IMR-90 (cell line): ENCODE data around the gene RPS6KB1. TPM values are rescaled to one million over a fixed set of nuclear protein-coding genes. Genes with fewer than 3 reads are reported as not detected.

Experiments used
- ATAC-seq: fragments of 200-7000 bp; cut with Tn5 transposase; 2 replicates; pipeline ENCODE4 v1.9.1; 2020; ENCODE audit warnings: low read depth, mild to moderate bottlenecking, moderate library complexity
- BruUV-seq: library from RNA; stranded (reverse); fragments of 400-500 nt; replicated peaks from 2 replicates; lab custom pipeline; 2021; lab: Mats Ljungman, UMichigan
- CTCF ChIA-PET: fragments of 300-600 bp; formaldehyde crosslinking; extraction: SDS; loops from one replicate; lab custom pipeline; 2021; ENCODE audit warnings: antibody characterized with exemption; lab: Yijun Ruan, JAX
- POLR2A ChIA-PET: fragments of 300-600 bp; sonication (Branson Sonifier 250); formaldehyde crosslinking; loops from one replicate; lab custom pipeline; 2022; ENCODE audit warnings: antibody characterized with exemption; ENCODE audit not compliant: unreplicated experiment; lab: Charles Lee
- DNase-seq: peaks from one replicate; pipeline ENCODE4 v3.0.0; 2013
- H2AFZ ChIP-seq: replicated peaks from 2 replicates; pipeline ENCODE3; 2013; ENCODE audit warnings: low read length, mild to moderate bottlenecking; ENCODE audit not compliant: poor library complexity
- H2AK5ac ChIP-seq: 2 replicates; pipeline ENCODE4 v1.6.1; 2013; ENCODE audit warnings: low read depth, low read length, inconsistent platforms
- H2AK9ac ChIP-seq: replicated peaks from 2 replicates; pipeline ENCODE3; 2013; ENCODE audit warnings: mild to moderate bottlenecking, low read depth, low read length, moderate library complexity; ENCODE audit not compliant: poor library complexity
- H2BK120ac ChIP-seq: 2 replicates; pipeline ENCODE4 v1.6.1; 2013; ENCODE audit warnings: low read depth, low read length, inconsistent platforms
- H2BK15ac ChIP-seq: 3 replicates; pipeline ENCODE4 v1.6.1; 2013; ENCODE audit warnings: low read depth, low read length, inconsistent platforms
- H2BK20ac ChIP-seq: 2 replicates; pipeline ENCODE4 v1.6.1; 2013; ENCODE audit warnings: low read depth, mild to moderate bottlenecking, inconsistent platforms, low read length, moderate library complexity
- H2BK5ac ChIP-seq: 2 replicates; pipeline ENCODE4 v1.6.1; 2013; ENCODE audit warnings: mild to moderate bottlenecking, low read depth, low read length, inconsistent platforms; ENCODE audit not compliant: poor library complexity, severe bottlenecking
- H3K14ac ChIP-seq: replicated peaks from 2 replicates; pipeline ENCODE4 v1.6.1; 2013; ENCODE audit warnings: low read depth, low read length, inconsistent platforms
- H3K18ac ChIP-seq: 2 replicates; pipeline ENCODE4 v1.6.1; 2013; ENCODE audit warnings: low read depth, low read length, control low read depth
- H3K23ac ChIP-seq: 2 replicates; pipeline ENCODE4 v1.6.1; 2013; ENCODE audit warnings: low read depth, low read length, inconsistent platforms
- H3K27ac ChIP-seq: 2 replicates; pipeline ENCODE4 v1.5.1; 2013; ENCODE audit warnings: mild to moderate bottlenecking, control low read depth, low read length; ENCODE audit not compliant: insufficient read depth
- H3K27me3 ChIP-seq: 2 replicates; pipeline ENCODE4 v1.6.1; 2013; ENCODE audit warnings: low read length; ENCODE audit not compliant: control insufficient read depth, insufficient read depth
- H3K36me3 ChIP-seq: 2 replicates; pipeline ENCODE4 v1.6.1; 2013; ENCODE audit warnings: low read length, mixed read lengths; ENCODE audit not compliant: control insufficient read depth, insufficient read depth
- H3K4ac ChIP-seq: 2 replicates; pipeline ENCODE4 v1.6.1; 2013; ENCODE audit warnings: low read depth, low read length, inconsistent platforms
- H3K4me1 ChIP-seq: 2 replicates; pipeline ENCODE4 v1.6.1; 2013; ENCODE audit warnings: low read length, mixed read lengths; ENCODE audit not compliant: control insufficient read depth, insufficient read depth
- H3K4me2 ChIP-seq: 2 replicates; pipeline ENCODE4 v1.6.1; 2013; ENCODE audit warnings: low read depth, mild to moderate bottlenecking, control low read depth, low read length, moderate library complexity
- H3K4me3 ChIP-seq: 2 replicates; pipeline ENCODE4 v1.5.1; 2013; ENCODE audit warnings: low read depth, mild to moderate bottlenecking, control low read depth, low read length, moderate library complexity; ENCODE audit not compliant: insufficient read depth
- H3K56ac ChIP-seq: 2 replicates; pipeline ENCODE4 v1.6.1; 2013; ENCODE audit warnings: low read length, inconsistent platforms; ENCODE audit not compliant: insufficient read depth; ENCODE audit errors: extremely low read depth
- H3K79me1 ChIP-seq, 2 experiments: 2 replicates each; pipeline ENCODE4 v1.6.1; 2013; ENCODE audit warnings: low read length in 2 of 2, inconsistent platforms in 1 of 2, low read depth in 1 of 2
- H3K9ac ChIP-seq: 2 replicates; pipeline ENCODE4 v1.6.1; 2013; ENCODE audit warnings: low read depth, low read length, control low read depth
- H3K9me1 ChIP-seq: 2 replicates; pipeline ENCODE4 v1.6.1; 2013; ENCODE audit warnings: low read length, inconsistent platforms; ENCODE audit not compliant: insufficient read depth
- H3K9me3 ChIP-seq: 2 replicates; pipeline ENCODE4 v1.6.1; 2013; ENCODE audit warnings: low read length; ENCODE audit not compliant: control insufficient read depth, insufficient read depth
- H4K20me1 ChIP-seq: 2 replicates; pipeline ENCODE4 v1.6.1; 2013; ENCODE audit warnings: low read length, inconsistent platforms; ENCODE audit not compliant: insufficient read depth
- H4K5ac ChIP-seq: 2 replicates; pipeline ENCODE4 v1.6.1; 2013; ENCODE audit warnings: mild to moderate bottlenecking, low read depth, low read length, control low read depth
- H4K8ac ChIP-seq, 2 experiments: 2 replicates each; pipeline ENCODE4 v1.6.1; 2013; ENCODE audit warnings: low read depth in 2 of 2, low read length in 2 of 2, control low read depth in 1 of 2, inconsistent platforms in 1 of 2
- H4K91ac ChIP-seq: 2 replicates; pipeline ENCODE4 v1.6.1; 2013; ENCODE audit warnings: low read depth, low read length, inconsistent platforms; ENCODE audit not compliant: insufficient read depth
- CEBPB ChIP-seq: IDR thresholded peaks from 2 replicates; pipeline ENCODE4 v1.6.1; 2012; ENCODE audit warnings: low read depth, low read length, improper control_type of control experiment
- CHD1 ChIP-seq: IDR thresholded peaks from 2 replicates; pipeline ENCODE4 v1.6.1; 2012; ENCODE audit warnings: low read depth, low read length, improper control_type of control experiment
- WGBS, 2 experiments: methylation state at CpG; one replicate each; pipeline versions ENCODE4 v1.1.5 to v1.1.7; 2013; ENCODE audit warnings: missing lambda C conversion rate in 2 of 2; ENCODE audit not compliant: insufficient read length in 1 of 2; ENCODE audit errors: extremely low coverage in 2 of 2; 5-methylcytosine and 5-hydroxymethylcytosine counted together
- dilution Hi-C: fragments of 300-500 bp; cut with HindIII; formaldehyde crosslinking; loops from one replicate; pipeline ENCODE4 v1.14.3; 2018; ENCODE audit warnings: low sequenced_read_pairs; ENCODE audit not compliant: unreplicated experiment
- in situ Hi-C: fragments of 300-500 bp; cut with MboI; formaldehyde crosslinking; loops from 3 replicates; pipeline ENCODE4 v1.14.3; 2019; ENCODE audit warnings: low sequenced_read_pairs, inconsistent platforms, mixed read lengths
- intact Hi-C: fragments of 100-400 bp; cut with micrococcal nuclease; formaldehyde crosslinking; loops from 2 replicates; pipeline ENCODE4 v1.10.0; 2022
- polyA plus RNA-seq, 3 experiments: library from polyadenylated mRNA; depleted of rRNA; stranded (reverse); fragments of >200 nt; gene quantifications; 2 replicates each; pipeline ENCODE4 v1.2.3, GENCODE V29; 2012; ENCODE audit warnings: low replicate concordance in 1 of 3
- total RNA-seq: library from RNA; depleted of rRNA; stranded (reverse); fragments of >200 nt; gene quantifications from 2 replicates; pipeline ENCODE4 v1.2.3, GENCODE V29; 2012

The RPS6KB1 gene
- total and polyA plus RNA-seq, 2 of the 4 experiments (the other 2 are of a cell fraction), result 11.7 to 20.3 TPM

- Histone ChIP-seq H2AK5ac (no peak overlapping the region), H3K4ac (no peak overlapping the region), H3K36me3 (no peaks in the 10 kb centered on the region; the same call in 1 of the 2 replicates), H3K9me1 (0 out of 2 replicates have a peak, but pooled peaks cover 6% of the 10 kb centered on the region), H3K27me3 (no peaks in the 10 kb centered on the region), H3K9ac (no peak overlapping the region), H4K20me1 (no peaks in the 10 kb centered on the region), H2BK15ac (no peak overlapping the region), H3K4me3 (no peak overlapping the region), H2AK9ac (no peak overlapping the region), H2BK5ac (no peak overlapping the region), H4K8ac (no peak overlapping the region; a peak in 1 of 4 replicates), H3K4me1 (no peaks in the 10 kb centered on the region), H2AFZ (no peak overlapping the region), H3K27ac (no peak overlapping the region), H3K9me3 (no peaks in the 10 kb centered on the region), H2BK20ac (no peak overlapping the region), H2BK120ac (no peak overlapping the region), H3K4me2 (no peak overlapping the region), H3K23ac (no peak overlapping the region), H3K79me1 (peaks cover 6 to 42% of the 10 kb centered on the region in 2 experiments; a peak in 3 of 4 replicates), H4K5ac (no peak overlapping the region), H3K14ac (no peak overlapping the region), H4K91ac (no peak overlapping the region), H3K18ac (no peak overlapping the region), H3K56ac (no peak overlapping the region)
- ATAC-seq (no peak), DNase-seq (peak; percentile 78)
- BruUV-seq, result no TSS peak
- CTCF ChIA-PET, result interaction anchor here (0.7 kb wide), 1 partner anchor 368 kb away, joined by 3 read pairs; no protein-coding TSS in a partner anchor
- dilution Hi-C loops (no loop called here), intact Hi-C loops (no loop called here), in situ Hi-C loops (no loop called here)
- WGBS, 2 experiments, result 100% methylated on average over 1 of the region's 2 CpGs; no CpG with 5 or more reads in 1 of the 2 experiments
- TF ChIP-seq CEBPB (peak; percentile 78), CHD1 (no peak)
- POLR2A ChIA-PET, result no interaction called here
Measured at GRCh38 chr17:59890720-59891119, 2.2 kb upstream of the RPS6KB1 start.
